Panc1 (cell line): ENCODE data around the gene CCL25.

Experiments used
- CTCF ChIP-seq: fragments of 450-650 bp; IDR thresholded peaks from 2 replicates; pipeline ENCODE4 v1.5.1; 2017; ENCODE audit warnings: mild to moderate bottlenecking
- POLR2AphosphoS5 ChIP-seq: IDR thresholded peaks from 2 replicates; pipeline ENCODE4 v1.6.1; 2012; ENCODE audit warnings: mild to moderate bottlenecking, low read depth, low read length, moderate library complexity
- REST ChIP-seq, 2 experiments: IDR thresholded peaks; 2 replicates each; pipeline ENCODE4 v1.6.1; 2011 to 2012; ENCODE audit warnings: low read depth in 2 of 2, control low read depth in 1 of 2, low read length in 1 of 2, mild to moderate bottlenecking in 1 of 2, moderate library complexity in 1 of 2; ENCODE audit not compliant: insufficient read depth in 1 of 2

GRCh38 chr19:8097681-8098567, 45.4 kb downstream of the CCL25 start:
- TF ChIP-seq CTCF = no peak
- no peak for TF ChIP-seq POLR2AphosphoS5
- TF ChIP-seq REST (IDR thresholded peaks at IDR 0.05; ENCODE audit: insufficient read depth in 1 of 2, low read depth in 2 of 2, low read length in 1 of 2) = no peak
